ENCODE data around the gene CLIC4.

DNA sequence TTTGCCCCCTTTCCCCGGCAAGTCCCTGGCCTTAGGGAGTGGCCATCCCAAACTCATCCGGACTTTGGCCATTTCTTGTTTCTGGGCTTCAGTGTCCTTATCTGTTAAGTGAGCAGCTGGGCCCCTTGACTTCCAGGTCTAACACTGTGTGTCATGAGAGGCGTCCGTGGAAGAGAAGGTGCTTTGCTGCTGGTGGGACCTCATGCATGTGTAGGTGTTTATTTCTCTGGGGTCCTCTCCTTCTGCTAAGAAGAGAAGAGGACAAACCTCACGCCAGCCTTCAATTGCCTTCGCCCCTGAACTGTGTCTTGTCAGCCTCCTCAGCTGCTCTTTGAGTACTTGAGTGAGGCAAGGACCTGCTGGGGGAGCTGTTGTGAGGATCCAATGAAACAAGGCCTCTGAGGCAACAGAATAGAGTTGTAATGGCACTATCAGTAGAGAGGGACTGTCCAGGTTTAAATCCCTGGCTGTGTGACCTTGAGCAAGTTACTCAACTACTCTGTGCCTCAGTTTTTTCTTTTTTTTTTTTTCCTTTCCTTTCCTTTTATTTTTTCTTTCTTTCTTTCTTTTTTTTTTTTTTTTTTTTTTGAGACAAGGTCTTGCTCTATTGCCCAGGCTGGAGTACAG lies 112.4 kb downstream of the CLIC4 start:
- TF ChIP-seq CTCF (IDR thresholded peaks at IDR 0.05) (no peak), POLR2A (IDR thresholded peaks at IDR 0.05) (no peak)
